RWPE1 (cell line): ENCODE measurements around the gene VSTM2B.

Experiments used
- CTCF ChIA-PET: fragments of 350-600 bp; sonication (Branson Sonifier 250); formaldehyde crosslinking; extraction: SDS; loops from one replicate; lab custom pipeline; 2021; lab: Yijun Ruan, JAX
- POLR2A ChIA-PET: fragments of 400-600 bp; formaldehyde crosslinking; extraction: SDS; loops from one replicate; lab custom pipeline; 2020; ENCODE audit warnings: antibody characterized with exemption; ENCODE audit not compliant: low non-redundant PET; lab: Yijun Ruan, JAX
- DNase-seq: peaks from one replicate; pipeline ENCODE4 v3.0.0; 2012; ENCODE audit warnings: low spot score
- H3K27ac ChIP-seq: fragments of 450-650 bp; 2 replicates; pipeline ENCODE4 v1.5.1; 2017
- CTCF ChIP-seq: fragments of 450-650 bp; conservative IDR thresholded peaks from 2 replicates; pipeline ENCODE4 v1.5.1; 2017; ENCODE audit warnings: low read depth, mild to moderate bottlenecking

Gene VSTM2B

GRCh38 chr19:29488316-29488715 lies 37.5 kb upstream of the VSTM2B start:
- DNase-seq = no peak
- ChIA-PET CTCF (interaction anchor here (0.6 kb wide), 2 partner anchors 79 to 442 kb away, joined by 3 to 9 read pairs; no protein-coding TSS in a partner anchor), POLR2A (no interaction called here)
- no peak overlapping the region for H3K27ac ChIP-seq
- no peak for TF ChIP-seq CTCF

- TF ChIP-seq CTCF = no peak
- ChIA-PET CTCF (interaction anchor here (0.6 kb wide), 1 partner anchor 443 kb away, joined by 9 read pairs; no protein-coding TSS in a partner anchor), POLR2A (no interaction called here)
- no peak overlapping the region for H3K27ac ChIP-seq
- DNase-seq = no peak
These were observed 36.4 kb upstream of the VSTM2B start for GRCh38 chr19:29489172-29489951.

- POLR2A ChIA-PET = no interaction called here
- no peak overlapping the region for H3K27ac ChIP-seq
- DNase-seq = no peak
- CTCF ChIA-PET = no interaction called here
- TF ChIP-seq CTCF = no peak
These were observed 34.3 kb upstream of the VSTM2B start for GRCh38 chr19:29491491-29491890.

- POLR2A ChIA-PET = no interaction called here
- H3K27ac ChIP-seq = no peak overlapping the region
- no peak for DNase-seq
- TF ChIP-seq CTCF = no peak
- CTCF ChIA-PET = no interaction called here
These were observed 33.7 kb upstream of the VSTM2B start for GRCh38 chr19:29491995-29492577.

GRCh38 chr19:29492769-29493168 lies 33.0 kb upstream of the VSTM2B start:
- ChIA-PET POLR2A (no interaction called here), CTCF (no interaction called here)
- H3K27ac ChIP-seq = no peak overlapping the region
- DNase-seq = no peak
- TF ChIP-seq CTCF = no peak

- DNase-seq = no peak
- no peak overlapping the region for H3K27ac ChIP-seq
- CTCF ChIA-PET = no interaction called here
- POLR2A ChIA-PET = no interaction called here
- TF ChIP-seq CTCF = no peak
These were observed 30.7 kb upstream of the VSTM2B start for GRCh38 chr19:29495091-29495490.
